Lung (tissue), 12 donors: ENCODE measurements around the gene COA7. TPM values are rescaled to one million over a fixed set of nuclear protein-coding genes. Genes with fewer than 3 reads are reported as not detected.

Source experiments
- ATAC-seq: fragments of 200-7000 bp; cut with Tn5 transposase; one replicate; pipeline ENCODE4 v1.9.1; 2020; ENCODE audit warnings: moderate number of reproducible peaks; ENCODE audit not compliant: insufficient read depth, low FRiP score
- DNase-seq, 3 donors: peaks; one replicate each; pipeline ENCODE4 v3.0.0-alpha.2; 2013 to 2017
- H3K27ac ChIP-seq, 2 donors: one replicate each; pipeline ENCODE4 v1.5.1; 2013; ENCODE audit warnings: mild to moderate bottlenecking in 2 of 2, moderate library complexity in 2 of 2, control low read depth in 1 of 2, inconsistent platforms in 1 of 2, low read depth in 1 of 2, low read length in 1 of 2
- H3K27me3 ChIP-seq, 3 donors: one replicate each; pipeline ENCODE4 v1.5.1; 2013; ENCODE audit warnings: low read length in 2 of 3; ENCODE audit not compliant: control insufficient read depth in 3 of 3, insufficient read depth in 3 of 3
- H3K36me3 ChIP-seq, 4 donors: one replicate each; pipeline ENCODE4 v1.5.1; 2013; ENCODE audit warnings: low read length in 4 of 4, mild to moderate bottlenecking in 1 of 4, moderate library complexity in 1 of 4; ENCODE audit not compliant: control insufficient read depth in 4 of 4, insufficient read depth in 4 of 4
- H3K4me1 ChIP-seq, 5 donors: one replicate each; pipeline ENCODE4 v1.5.1; 2013; ENCODE audit warnings: low read length in 5 of 5, mild to moderate bottlenecking in 2 of 5, moderate library complexity in 1 of 5; ENCODE audit not compliant: control insufficient read depth in 5 of 5, insufficient read depth in 5 of 5
- H3K4me3 ChIP-seq: one replicate; pipeline ENCODE4 v1.5.1; 2013; ENCODE audit warnings: mild to moderate bottlenecking, control low read depth, moderate library complexity
- H3K9ac ChIP-seq, 2 donors: one replicate each; pipeline ENCODE4 v1.5.1; 2013; ENCODE audit warnings: low read length in 2 of 2, control low read depth in 1 of 2; ENCODE audit not compliant: insufficient read depth in 1 of 2
- H3K9me3 ChIP-seq, 4 donors: one replicate each; pipeline ENCODE4 v1.5.1; 2013; ENCODE audit warnings: low read length in 3 of 4, mild to moderate bottlenecking in 1 of 4, moderate library complexity in 1 of 4; ENCODE audit not compliant: control insufficient read depth in 4 of 4, insufficient read depth in 3 of 4
- CTCF ChIP-seq: IDR thresholded peaks from 2 replicates; pipeline ENCODE4 v1.5.1; 2012; ENCODE audit warnings: mild to moderate bottlenecking; ENCODE audit errors: control extremely low read depth, extremely low read depth
- WGBS, 2 donors: extraction: QIAGEN DNeasy Blood & Tissue Kit; methylation state at CpG; one replicate each; pipeline ENCODE4 v1.1.7; 2013; 5-methylcytosine and 5-hydroxymethylcytosine counted together
- polyA plus RNA-seq, 2 donors: library from polyadenylated mRNA; stranded (reverse); fragments of 200-250 nt; gene quantifications; one replicate each; pipeline ENCODE4 v1.2.1, GENCODE V29; 2013
- total RNA-seq, 2 donors: library from RNA; depleted of rRNA in 1 of 2; stranded (reverse); fragments of >200 nt in 1 of 2; gene quantifications; one replicate each; pipeline ENCODE4 v1.2.1, GENCODE V29; 2014 to 2021
- donor health status: control.
- donor health status: control.
- donor health status: Bipolar disorder and iron deficiency.
- donor health status: healthy.
- donor health status: DM: yes; HTN: yes; CAD: no.

COA7 gene
- total and polyA plus RNA-seq, 4 donors, result 4.8 to 20.4 (median 8.5) TPM

GRCh38 chr1:52667984-52668383, 30.2 kb downstream of the COA7 start:
- DNase-seq (no peak), ATAC-seq (no peak)
- 79 to 87% methylated on average over 3 of the region's 3 CpGs for WGBS, 2 donors
- Histone ChIP-seq H3K27me3 (no peaks in the 10 kb centered on the region), H3K9ac (no peak overlapping the region), H3K27ac (no peak overlapping the region), H3K36me3 (no peaks in the 10 kb centered on the region), H3K4me3 (no peak overlapping the region), H3K4me1 (peaks cover 0 to 2% (median 0%) of the 10 kb centered on the region in 5 donors), H3K9me3 (no peaks in the 10 kb centered on the region)
- TF ChIP-seq CTCF, result no peak

GRCh38 chr1:52667290-52667689, 30.9 kb downstream of the COA7 start:
- Histone ChIP-seq H3K4me3 (no peak overlapping the region), H3K9me3 (no peaks in the 10 kb centered on the region), H3K9ac (no peak overlapping the region), H3K27me3 (no peaks in the 10 kb centered on the region), H3K4me1 (peaks cover 0 to 5% (median 0%) of the 10 kb centered on the region in 5 donors), H3K27ac (no peak overlapping the region), H3K36me3 (no peaks in the 10 kb centered on the region)
- no peak for TF ChIP-seq CTCF
- no peak for ATAC-seq
- no peak for DNase-seq
- 75 to 80% methylated on average over 5 of the region's 5 CpGs for WGBS, 2 donors

- DNase-seq (no peak), ATAC-seq (no peak)
- Histone ChIP-seq H3K4me1 (peaks cover 0 to 5% (median 0%) of the 10 kb centered on the region in 5 donors), H3K27ac (no peak overlapping the region), H3K9ac (no peak overlapping the region), H3K36me3 (no peaks in the 10 kb centered on the region), H3K4me3 (no peak overlapping the region), H3K27me3 (no peaks in the 10 kb centered on the region), H3K9me3 (no peaks in the 10 kb centered on the region)
- 92 to 96% methylated on average over 8 of the region's 8 CpGs for WGBS, 2 donors
- TF ChIP-seq CTCF, result no peak
Measured at GRCh38 chr1:52665006-52665941, 32.9 kb downstream of the COA7 start.
